Adrenal gland (tissue), 12 donors: ENCODE measurements around the gene RBM44. TPM values are rescaled to one million over a fixed set of nuclear protein-coding genes. Genes with fewer than 3 reads are reported as not detected.

ENCODE experiments used
- DNase-seq, 7 donors: peaks; one replicate each; pipeline ENCODE4 v3.0.0-alpha.2; 2019 to 2020
- H3K27ac ChIP-seq, 5 donors: fragments of 200-600 bp; sonication (generic) in 4 of 5; 1 replicate in 3 of 5; 2 replicates in 2 of 5; pipeline versions ENCODE4 v1.5.1 to v1.8.0; 2016 to 2020; ENCODE audit warnings: mild to moderate bottlenecking in 1 of 5
- H3K27me3 ChIP-seq: fragments of 200-600 bp; 2 replicates; pipeline ENCODE4 v1.8.0; 2021
- H3K36me3 ChIP-seq, 2 donors: fragments of 200-600 bp; replicated peaks in 1 of 2; 1 replicate in 1 of 2; 2 replicates in 1 of 2; pipeline versions ENCODE4 v1.5.1 to v1.8.0; 2018 to 2022
- H3K4me1 ChIP-seq, 2 donors: fragments of 200-600 bp; replicated peaks in 1 of 2; 1 replicate in 1 of 2; 2 replicates in 1 of 2; pipeline versions ENCODE4 v1.5.1 to v1.8.0; 2018 to 2021
- H3K4me3 ChIP-seq, 4 donors: fragments of 200-600 bp; sonication (generic) in 3 of 4; one replicate each; pipeline ENCODE4 v1.5.1; 2016 to 2018
- H3K9me3 ChIP-seq, 3 donors: fragments of 200-600 bp; sonication (generic) in 1 of 3; replicated peaks in 1 of 3; 1 replicate in 2 of 3; 2 replicates in 1 of 3; pipeline versions ENCODE4 v1.5.1 to v1.8.0; 2016 to 2021
- POLR2A ChIP-seq, 2 donors: fragments of 450-650 bp; IDR thresholded peaks; one replicate each; pipeline ENCODE4 v1.6.1; 2017; ENCODE audit warnings: antibody characterized with exemption in 2 of 2, mild to moderate bottlenecking in 2 of 2, moderate library complexity in 1 of 2
- WGBS, 4 donors: extraction: QIAGEN DNeasy Blood & Tissue Kit in 2 of 4; methylation state at CpG; one replicate each; pipeline versions ENCODE4 v1.1.5 to v1.1.7; 2013 to 2017; 5-methylcytosine and 5-hydroxymethylcytosine counted together
- intact Hi-C, 2 donors: fragments of 100-400 bp; cut with DNase I; formaldehyde crosslinking; loops; one replicate each; pipeline versions ENCODE4 v1.14.1 to v1.15.0; 2022 to 2023
- polyA plus RNA-seq, 3 donors: library from polyadenylated mRNA; stranded (reverse); fragments of 200-250 nt in 2 of 3; fragments of 350-450 nt in 1 of 3; fragmentation: Illumina TruSeq in 1 of 3; extraction: RNeasy Lipid Tissue Mini Kit (QIAGEN cat#74804) in 1 of 3; gene quantifications; one replicate each; pipeline ENCODE4 v1.2.3, GENCODE V29; 2013 to 2014
- total RNA-seq, 9 donors: library from RNA; depleted of rRNA in 4 of 9; stranded (reverse); fragments of >200 nt in 4 of 9; fragments of 120-200 nt in 1 of 9; fragmentation: NEBNext Ultra II Directional in 1 of 9; extraction: Animal tissue kit (Norgen Biotek cat#: 25700) in 1 of 9; gene quantifications; one replicate each; pipeline versions ENCODE4 v1.1.0 to v1.2.4, GENCODE V29; 2013 to 2023
- TF ChIP-seq, protein P1 (sequence below), 6 experiments: fragments of 450-650 bp in 4 of 6; fragments of 200-600 bp in 2 of 6; sonication (generic) in 1 of 6; IDR thresholded peaks; 1 replicate in 5 of 6; 2 replicates in 1 of 6; pipeline versions ENCODE4 v1.5.1 to v1.8.0; 2016 to 2021; ENCODE audit warnings: antibody characterized with exemption in 6 of 6, mild to moderate bottlenecking in 2 of 6, moderate library complexity in 1 of 6
- donor health status: healthy with polysubstance abuse.
- donor health status: Bipolar disorder and iron deficiency.
- donor health status: DM: yes; HTN: yes; CAD: no.
- donor health status: DM: no; HTN: no; CAD: no.
- donor health status: DM: no; HTN: no; CAD: no.
- donor health status: DM: yes; HTN: yes; CAD: no.

RBM44 gene
- total and polyA plus RNA-seq, 12 donors = 0.15 to 0.72 (median 0.30) TPM; not detected in 1

DNA sequence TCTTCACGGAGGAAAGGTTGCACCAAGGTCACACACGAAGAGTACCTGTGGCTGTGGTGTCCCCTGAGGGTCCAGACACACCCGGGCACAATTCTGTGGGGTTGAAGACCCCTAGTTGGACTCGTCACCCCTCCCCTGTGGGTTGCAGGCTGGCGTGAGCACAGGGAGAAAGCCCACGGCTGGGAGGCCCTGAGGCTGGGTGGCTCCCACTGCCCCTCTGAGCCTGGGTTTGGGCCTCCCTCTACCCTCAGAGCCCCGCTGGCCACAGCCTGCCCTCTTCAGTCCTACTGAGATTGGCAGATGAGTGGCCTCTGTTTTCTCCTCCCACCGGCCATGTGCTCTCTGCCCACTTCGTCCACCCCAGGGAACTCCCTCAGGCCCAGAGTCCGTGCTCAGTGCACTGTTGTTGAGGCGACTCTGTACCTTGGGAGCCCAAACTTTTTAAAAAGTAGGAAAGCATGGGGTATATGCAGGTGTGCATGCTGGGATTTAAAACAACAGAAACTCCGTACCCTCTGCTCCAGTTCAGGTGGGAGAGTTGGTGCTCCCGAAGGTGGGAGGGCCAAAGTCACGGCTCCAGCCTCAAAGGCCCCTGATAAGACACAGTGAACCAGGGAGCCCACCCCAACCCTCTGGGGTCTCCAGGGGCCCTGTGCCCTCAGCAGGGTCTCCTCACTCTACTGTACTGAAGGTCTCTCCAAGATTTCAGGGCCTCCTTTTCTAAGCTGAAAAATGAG is 79.9 kb downstream of the RBM44 start:
- no peak overlapping the region for H3K27ac ChIP-seq
- TF ChIP-seq, protein P1, sequence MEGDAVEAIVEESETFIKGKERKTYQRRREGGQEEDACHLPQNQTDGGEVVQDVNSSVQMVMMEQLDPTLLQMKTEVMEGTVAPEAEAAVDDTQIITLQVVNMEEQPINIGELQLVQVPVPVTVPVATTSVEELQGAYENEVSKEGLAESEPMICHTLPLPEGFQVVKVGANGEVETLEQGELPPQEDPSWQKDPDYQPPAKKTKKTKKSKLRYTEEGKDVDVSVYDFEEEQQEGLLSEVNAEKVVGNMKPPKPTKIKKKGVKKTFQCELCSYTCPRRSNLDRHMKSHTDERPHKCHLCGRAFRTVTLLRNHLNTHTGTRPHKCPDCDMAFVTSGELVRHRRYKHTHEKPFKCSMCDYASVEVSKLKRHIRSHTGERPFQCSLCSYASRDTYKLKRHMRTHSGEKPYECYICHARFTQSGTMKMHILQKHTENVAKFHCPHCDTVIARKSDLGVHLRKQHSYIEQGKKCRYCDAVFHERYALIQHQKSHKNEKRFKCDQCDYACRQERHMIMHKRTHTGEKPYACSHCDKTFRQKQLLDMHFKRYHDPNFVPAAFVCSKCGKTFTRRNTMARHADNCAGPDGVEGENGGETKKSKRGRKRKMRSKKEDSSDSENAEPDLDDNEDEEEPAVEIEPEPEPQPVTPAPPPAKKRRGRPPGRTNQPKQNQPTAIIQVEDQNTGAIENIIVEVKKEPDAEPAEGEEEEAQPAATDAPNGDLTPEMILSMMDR (IDR thresholded peaks at IDR 0.05) = no peak
- no peak for TF ChIP-seq POLR2A (IDR thresholded peaks at IDR 0.05)
- H3K4me3 ChIP-seq = no peak overlapping the region
- intact Hi-C loops = no loop called here
- H3K9me3 ChIP-seq = no peaks in the 10 kb centered on the region
- WGBS, 4 donors = 81 to 90% (median 87%) methylated on average over 11 to 14 of the region's 14 CpGs
- H3K4me1 ChIP-seq = no peaks in the 10 kb centered on the region
- peak in 1 of 7 donors; percentile 2 for DNase-seq
- H3K36me3 ChIP-seq = no peaks in the 10 kb centered on the region
- no peaks in the 10 kb centered on the region for H3K27me3 ChIP-seq

DNA sequence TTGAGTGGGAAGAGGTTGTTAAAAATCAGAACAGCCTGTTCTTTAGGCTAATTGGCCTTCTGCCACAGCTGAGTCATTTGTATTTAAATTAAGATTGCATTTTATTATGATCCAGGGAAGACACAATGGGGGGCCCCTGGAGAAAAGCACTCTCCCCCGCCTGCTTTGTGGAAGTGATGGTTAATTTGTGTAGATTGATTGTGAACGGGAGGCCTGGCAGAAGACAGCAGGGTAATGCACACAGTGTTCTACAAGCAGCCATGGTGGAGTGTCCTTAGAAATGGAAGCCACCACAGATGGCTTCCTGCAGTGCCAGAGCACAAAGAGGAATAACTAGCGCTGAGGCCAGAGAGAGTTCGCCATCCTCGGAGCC is 80.5 kb downstream of the RBM44 start:
- TF ChIP-seq, protein P1 (IDR thresholded peaks at IDR 0.05) = no peak
- TF ChIP-seq POLR2A (IDR thresholded peaks at IDR 0.05) = no peak
- intact Hi-C loops = no loop called here
- 93 to 94% (median 93%) methylated on average over 5 of the region's 5 CpGs for WGBS, 4 donors
- H3K4me1 ChIP-seq = no peaks in the 10 kb centered on the region
- H3K36me3 ChIP-seq = no peaks in the 10 kb centered on the region
- H3K27me3 ChIP-seq = no peaks in the 10 kb centered on the region
- no peak overlapping the region for H3K27ac ChIP-seq
- DNase-seq = peak in 1 of 7 donors; percentile 3
- H3K9me3 ChIP-seq = no peaks in the 10 kb centered on the region
- no peak overlapping the region for H3K4me3 ChIP-seq

DNA sequence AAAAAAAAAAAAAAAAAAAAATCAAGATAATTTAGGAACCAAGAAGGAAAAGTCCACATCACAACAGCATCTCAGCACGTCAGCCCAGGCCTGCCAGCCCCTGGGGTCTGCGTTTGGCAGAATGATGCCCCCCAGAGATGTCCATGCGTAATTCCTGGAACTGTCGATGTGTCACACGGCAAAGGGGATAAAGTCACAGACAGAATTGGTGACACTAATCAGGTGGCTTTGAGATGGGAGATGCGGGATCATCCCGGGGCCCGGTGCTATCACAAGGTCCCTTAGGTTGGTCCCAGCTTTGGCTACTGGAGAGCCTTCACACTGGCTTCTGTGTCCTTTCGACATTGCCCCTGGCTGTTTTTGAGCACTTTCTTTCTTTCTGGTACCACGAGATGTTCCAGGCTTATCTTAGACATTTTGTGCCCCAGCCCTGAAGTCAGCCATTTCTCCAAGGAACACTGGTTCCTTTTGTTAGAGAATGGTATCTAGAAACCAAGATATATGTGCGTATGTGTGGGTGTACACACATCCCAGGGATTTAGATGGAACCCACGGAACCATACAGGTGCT is 81.5 kb downstream of the RBM44 start:
- H3K36me3 ChIP-seq = no peaks in the 10 kb centered on the region
- TF ChIP-seq, protein P1 (IDR thresholded peaks at IDR 0.05) = no peak
- TF ChIP-seq POLR2A (IDR thresholded peaks at IDR 0.05) = no peak
- H3K9me3 ChIP-seq = no peaks in the 10 kb centered on the region
- peaks cover 0 to 6% of the 10 kb centered on the region in 2 donors for H3K4me1 ChIP-seq
- 92 to 95% (median 95%) methylated on average over 12 of the region's 12 CpGs for WGBS, 4 donors
- no peak overlapping the region for H3K27ac ChIP-seq
- DNase-seq = no peak
- no peaks in the 10 kb centered on the region for H3K27me3 ChIP-seq
- no peak overlapping the region for H3K4me3 ChIP-seq
- intact Hi-C loops = no loop called here

DNA sequence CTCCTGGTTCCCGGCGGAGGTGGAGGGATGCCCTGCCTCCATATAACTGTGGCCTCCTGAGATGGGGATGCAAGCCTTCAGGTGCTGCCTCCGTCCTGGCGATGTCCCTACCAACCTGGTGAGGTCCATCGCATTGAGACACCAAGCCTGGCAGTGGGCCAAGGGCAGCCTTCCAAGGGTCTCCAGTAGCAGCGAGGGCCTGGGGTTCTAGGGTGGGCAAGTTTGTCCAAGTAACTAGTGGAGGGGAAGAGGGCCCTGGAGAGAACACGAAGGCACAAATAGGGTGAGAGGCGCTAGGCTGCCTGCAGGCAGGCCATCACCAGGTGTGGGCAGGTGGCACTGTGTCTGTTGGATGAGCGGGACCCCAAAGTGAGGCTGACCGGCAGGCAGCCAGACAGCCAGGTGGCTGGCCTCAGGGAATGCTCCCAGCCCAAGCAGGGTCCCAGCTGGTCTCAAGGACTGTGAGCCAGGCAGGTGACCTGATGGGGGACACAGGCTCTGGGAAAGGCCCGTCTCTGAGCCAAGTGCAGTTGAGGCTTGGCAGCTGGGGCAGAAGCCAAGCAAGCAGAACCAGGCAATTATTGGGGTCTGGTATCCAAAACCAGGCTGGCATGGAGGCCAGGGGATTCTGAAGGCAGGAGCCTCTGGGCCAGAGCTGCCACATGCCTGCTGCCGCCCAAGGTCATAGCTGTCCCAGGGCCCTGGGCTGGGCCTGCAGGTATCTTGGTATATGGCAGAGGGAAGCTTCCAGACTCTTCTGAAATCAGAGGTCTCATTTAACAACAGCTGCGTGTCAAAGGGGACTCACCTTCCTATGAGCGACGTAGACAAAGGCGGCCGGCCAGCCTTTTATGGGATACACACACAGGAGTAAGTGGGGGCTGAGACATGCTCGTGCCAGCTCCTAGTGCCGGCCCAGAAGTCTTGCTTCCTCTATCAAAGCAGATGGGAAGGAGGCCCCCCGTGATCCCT is 84.2 kb downstream of the RBM44 start:
- intact Hi-C loops = no loop called here
- peaks cover 0 to 17% of the 10 kb centered on the region in 2 donors for H3K4me1 ChIP-seq
- 88 to 98% (median 93%) methylated on average over 12 to 20 of the region's 20 CpGs for WGBS, 4 donors
- H3K27me3 ChIP-seq = no peaks in the 10 kb centered on the region
- TF ChIP-seq POLR2A (IDR thresholded peaks at IDR 0.05) = no peak
- TF ChIP-seq, protein P1 (IDR thresholded peaks at IDR 0.05) = no peak
- H3K4me3 ChIP-seq = no peak overlapping the region
- no peak for DNase-seq
- H3K27ac ChIP-seq = peak overlapping the region in 1 of 5 donors; percentile 82
- no peaks in the 10 kb centered on the region for H3K9me3 ChIP-seq
- H3K36me3 ChIP-seq = no peaks in the 10 kb centered on the region
